ENCODE measurements around the gene ATL3.

ATL3 gene

GRCh38 chr11:63599211-63600122 lies 71.7 kb downstream of the ATL3 start:
- Histone ChIP-seq H3K9me3 (ENCODE audit: insufficient read depth, low read length) (no peaks in the 10 kb centered on the region), H3K27ac (ENCODE audit: low read length) (no peak overlapping the region), H3K9ac (ENCODE audit: low read length) (no peak overlapping the region), H3K4me3 (ENCODE audit: low read length) (no peak overlapping the region), H2AFZ (ENCODE audit: low read depth, low read length) (no peak overlapping the region), H3K4me1 (ENCODE audit: low read length) (peaks cover 2% of the 10 kb centered on the region), H3K36me3 (replicated peaks; ENCODE audit: low read depth, low read length) (no peaks in the 10 kb centered on the region), H3K27me3 (ENCODE audit: low read depth, low read length) (no peaks in the 10 kb centered on the region), H3K79me2 (ENCODE audit: low read length) (0 out of 2 replicates have a peak, but pooled peaks cover 3% of the 10 kb centered on the region), H4K20me1 (ENCODE audit: insufficient read depth, low read length) (peaks cover 4% of the 10 kb centered on the region), H3K4me2 (ENCODE audit: low read length) (no peak overlapping the region)
- TF ChIP-seq, protein P1, sequence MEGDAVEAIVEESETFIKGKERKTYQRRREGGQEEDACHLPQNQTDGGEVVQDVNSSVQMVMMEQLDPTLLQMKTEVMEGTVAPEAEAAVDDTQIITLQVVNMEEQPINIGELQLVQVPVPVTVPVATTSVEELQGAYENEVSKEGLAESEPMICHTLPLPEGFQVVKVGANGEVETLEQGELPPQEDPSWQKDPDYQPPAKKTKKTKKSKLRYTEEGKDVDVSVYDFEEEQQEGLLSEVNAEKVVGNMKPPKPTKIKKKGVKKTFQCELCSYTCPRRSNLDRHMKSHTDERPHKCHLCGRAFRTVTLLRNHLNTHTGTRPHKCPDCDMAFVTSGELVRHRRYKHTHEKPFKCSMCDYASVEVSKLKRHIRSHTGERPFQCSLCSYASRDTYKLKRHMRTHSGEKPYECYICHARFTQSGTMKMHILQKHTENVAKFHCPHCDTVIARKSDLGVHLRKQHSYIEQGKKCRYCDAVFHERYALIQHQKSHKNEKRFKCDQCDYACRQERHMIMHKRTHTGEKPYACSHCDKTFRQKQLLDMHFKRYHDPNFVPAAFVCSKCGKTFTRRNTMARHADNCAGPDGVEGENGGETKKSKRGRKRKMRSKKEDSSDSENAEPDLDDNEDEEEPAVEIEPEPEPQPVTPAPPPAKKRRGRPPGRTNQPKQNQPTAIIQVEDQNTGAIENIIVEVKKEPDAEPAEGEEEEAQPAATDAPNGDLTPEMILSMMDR (IDR thresholded peaks at IDR 0.05; ENCODE audit: low read depth, low read length) = no peak
- TF ChIP-seq EZH2phosphoT487 (IDR thresholded peaks at IDR 0.05; ENCODE audit: low read depth) = no peak

GRCh38 chr11:63598556-63598955 lies 72.6 kb downstream of the ATL3 start:
- no peak overlapping the region for H3K4me3 ChIP-seq (ENCODE audit: low read length)
- H3K9me3 ChIP-seq (ENCODE audit: insufficient read depth, low read length) = no peaks in the 10 kb centered on the region
- H3K9ac ChIP-seq (ENCODE audit: low read length) = no peak overlapping the region
- H3K4me2 ChIP-seq (ENCODE audit: low read length) = no peak overlapping the region
- H3K27ac ChIP-seq (ENCODE audit: low read length) = no peak overlapping the region
- peaks cover 4% of the 10 kb centered on the region for H4K20me1 ChIP-seq (ENCODE audit: insufficient read depth, low read length)
- H2AFZ ChIP-seq (ENCODE audit: low read depth, low read length) = no peak overlapping the region
- 0 out of 2 replicates have a peak, but pooled peaks cover 3% of the 10 kb centered on the region for H3K79me2 ChIP-seq (ENCODE audit: low read length)
- no peak for TF ChIP-seq EZH2phosphoT487 (IDR thresholded peaks at IDR 0.05; ENCODE audit: low read depth)
- H3K36me3 ChIP-seq (replicated peaks; ENCODE audit: low read depth, low read length) = no peaks in the 10 kb centered on the region
- no peaks in the 10 kb centered on the region for H3K27me3 ChIP-seq (ENCODE audit: low read depth, low read length)
- H3K4me1 ChIP-seq (ENCODE audit: low read length) = peaks cover 9% of the 10 kb centered on the region

- H3K79me2 ChIP-seq (ENCODE audit: low read length) = no peaks in the 10 kb centered on the region
- no peaks in the 10 kb centered on the region for H3K9me3 ChIP-seq (ENCODE audit: insufficient read depth, low read length)
- H2AFZ ChIP-seq (ENCODE audit: low read depth, low read length) = no peak overlapping the region
- no peak overlapping the region for H3K27ac ChIP-seq (ENCODE audit: low read length)
- H4K20me1 ChIP-seq (ENCODE audit: insufficient read depth, low read length) = no peaks in the 10 kb centered on the region
- no peak overlapping the region for H3K4me2 ChIP-seq (ENCODE audit: low read length)
- H3K4me3 ChIP-seq (ENCODE audit: low read length) = no peak overlapping the region
- peaks cover 9% of the 10 kb centered on the region for H3K4me1 ChIP-seq (ENCODE audit: low read length)
- no peak overlapping the region for H3K9ac ChIP-seq (ENCODE audit: low read length)
- no peak for TF ChIP-seq EZH2phosphoT487 (IDR thresholded peaks at IDR 0.05; ENCODE audit: low read depth)
- TF ChIP-seq, protein P1 (IDR thresholded peaks at IDR 0.05; ENCODE audit: low read depth, low read length) = no peak
- no peaks in the 10 kb centered on the region for H3K36me3 ChIP-seq (replicated peaks; ENCODE audit: low read depth, low read length)
- no peaks in the 10 kb centered on the region for H3K27me3 ChIP-seq (ENCODE audit: low read depth, low read length)
These were observed 75.9 kb downstream of the ATL3 start for GRCh38 chr11:63595296-63595695.

- H3K4me3 ChIP-seq (ENCODE audit: low read length) = no peak overlapping the region
- H3K27ac ChIP-seq (ENCODE audit: low read length) = no peak overlapping the region
- no peak overlapping the region for H2AFZ ChIP-seq (ENCODE audit: low read depth, low read length)
- H4K20me1 ChIP-seq (ENCODE audit: insufficient read depth, low read length) = no peaks in the 10 kb centered on the region
- no peak overlapping the region for H3K9ac ChIP-seq (ENCODE audit: low read length)
- no peaks in the 10 kb centered on the region for H3K9me3 ChIP-seq (ENCODE audit: insufficient read depth, low read length)
- H3K4me2 ChIP-seq (ENCODE audit: low read length) = no peak overlapping the region
- no peaks in the 10 kb centered on the region for H3K27me3 ChIP-seq (ENCODE audit: low read depth, low read length)
- TF ChIP-seq EZH2phosphoT487 (IDR thresholded peaks at IDR 0.05; ENCODE audit: low read depth) = no peak
- TF ChIP-seq, protein P1 (IDR thresholded peaks at IDR 0.05; ENCODE audit: low read depth, low read length) = peak; percentile 78
- H3K36me3 ChIP-seq (replicated peaks; ENCODE audit: low read depth, low read length) = no peaks in the 10 kb centered on the region
- peaks cover 9% of the 10 kb centered on the region for H3K4me1 ChIP-seq (ENCODE audit: low read length)
- no peaks in the 10 kb centered on the region for H3K79me2 ChIP-seq (ENCODE audit: low read length)
These were observed 78.2 kb downstream of the ATL3 start for GRCh38 chr11:63592975-63593395.

Measured in OCI-LY3 (cell line).